GM23248 (cell line): ENCODE data around the gene ACADS.

ENCODE experiments used
- EZH2 ChIP-seq: fragments of 200-600 bp; sonication (generic); IDR thresholded peaks from 2 replicates; pipeline ENCODE4 v1.6.1; 2018; ENCODE audit warnings: antibody characterized with exemption, mild to moderate bottlenecking; ENCODE audit not compliant: insufficient read depth, poor library complexity, severe bottlenecking
- EZH2phosphoT487 ChIP-seq: fragments of 200-600 bp; sonication (generic); IDR thresholded peaks from 2 replicates; pipeline ENCODE4 v1.6.1; 2018; ENCODE audit warnings: antibody characterized with exemption, moderate library complexity, mild to moderate bottlenecking, low read depth; ENCODE audit not compliant: insufficient read depth

GRCh38 chr12:120710805-120711296 is 14.8 kb upstream of the ACADS start:
- TF ChIP-seq EZH2phosphoT487 (no peak), EZH2 (no peak)
